Right lobe of liver (tissue), 4 donors: ENCODE data around the gene GAREM1.

Experiments
- POLR2A ChIP-seq: fragments of 450-650 bp; IDR thresholded peaks from one replicate; pipeline ENCODE4 v1.6.1; 2017; ENCODE audit warnings: antibody characterized with exemption, mild to moderate bottlenecking
- TF ChIP-seq, protein P1 (sequence below), 4 donors: fragments of 200-600 bp in 3 of 4; fragments of 450-650 bp in 1 of 4; IDR thresholded peaks; one replicate each; pipeline versions ENCODE4 v1.5.1 to v1.8.0; 2016 to 2022; ENCODE audit warnings: antibody characterized with exemption in 4 of 4, mild to moderate bottlenecking in 2 of 4
- donor health status: DM: no; HTN: no; CAD: no.
- donor health status: DM: no; HTN: no; CAD: no.
- donor health status: DM: no; HTN: yes; CAD: no.

DNA sequence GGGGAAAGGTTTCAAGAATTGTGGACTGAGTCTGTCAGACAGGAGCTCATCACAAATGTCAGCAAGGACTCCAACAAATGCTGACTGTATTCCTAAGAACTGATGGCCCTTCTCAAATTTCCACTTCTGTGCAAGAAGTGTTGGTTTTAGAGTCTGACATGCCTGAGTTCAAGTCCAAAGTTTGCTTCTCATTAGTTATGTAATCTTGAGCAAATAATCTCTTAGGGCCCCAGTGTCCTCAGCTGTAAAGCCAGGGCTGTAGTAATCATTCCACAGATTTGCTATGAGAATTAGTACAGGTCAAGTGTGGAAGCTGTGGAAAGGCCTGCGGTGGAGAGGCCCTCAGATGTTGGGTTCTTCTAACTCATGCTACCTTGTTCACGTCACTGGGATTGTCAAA, 257.0 kb downstream of the GAREM1 start:
- TF ChIP-seq, protein P1, sequence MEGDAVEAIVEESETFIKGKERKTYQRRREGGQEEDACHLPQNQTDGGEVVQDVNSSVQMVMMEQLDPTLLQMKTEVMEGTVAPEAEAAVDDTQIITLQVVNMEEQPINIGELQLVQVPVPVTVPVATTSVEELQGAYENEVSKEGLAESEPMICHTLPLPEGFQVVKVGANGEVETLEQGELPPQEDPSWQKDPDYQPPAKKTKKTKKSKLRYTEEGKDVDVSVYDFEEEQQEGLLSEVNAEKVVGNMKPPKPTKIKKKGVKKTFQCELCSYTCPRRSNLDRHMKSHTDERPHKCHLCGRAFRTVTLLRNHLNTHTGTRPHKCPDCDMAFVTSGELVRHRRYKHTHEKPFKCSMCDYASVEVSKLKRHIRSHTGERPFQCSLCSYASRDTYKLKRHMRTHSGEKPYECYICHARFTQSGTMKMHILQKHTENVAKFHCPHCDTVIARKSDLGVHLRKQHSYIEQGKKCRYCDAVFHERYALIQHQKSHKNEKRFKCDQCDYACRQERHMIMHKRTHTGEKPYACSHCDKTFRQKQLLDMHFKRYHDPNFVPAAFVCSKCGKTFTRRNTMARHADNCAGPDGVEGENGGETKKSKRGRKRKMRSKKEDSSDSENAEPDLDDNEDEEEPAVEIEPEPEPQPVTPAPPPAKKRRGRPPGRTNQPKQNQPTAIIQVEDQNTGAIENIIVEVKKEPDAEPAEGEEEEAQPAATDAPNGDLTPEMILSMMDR (IDR thresholded peaks at IDR 0.05): no peak
- no peak for TF ChIP-seq POLR2A
